PC-9 (cell line): Measurements from ENCODE around the gene ZMIZ1. TPM values are rescaled to one million over a fixed set of nuclear protein-coding genes. Genes with fewer than 3 reads are reported as not detected.

Experiments
- BruUV-seq: library from RNA; stranded (reverse); fragments of 400-500 nt; replicated peaks from 2 replicates; lab custom pipeline; 2021; lab: Mats Ljungman, UMichigan
- CTCF ChIA-PET: fragments of 300-600 bp; sonication (Branson Sonifier 250); formaldehyde crosslinking; loops from one replicate; lab custom pipeline; 2022; ENCODE audit warnings: antibody characterized with exemption; lab: Charles Lee
- POLR2A ChIA-PET: fragments of 300-600 bp; sonication (Branson Sonifier 250); formaldehyde crosslinking; loops from one replicate; lab custom pipeline; 2022; ENCODE audit warnings: antibody characterized with exemption; ENCODE audit not compliant: unreplicated experiment; lab: Charles Lee
- DNase-seq, 2 experiments: peaks; one replicate each; pipeline versions ENCODE4 v3.0.0 to v3.0.0-alpha.2; 2015 to 2022; ENCODE audit warnings: mixed read lengths in 1 of 2
- H2AFZ ChIP-seq: fragments of 200-600 bp; sonication (generic); 2 replicates; pipeline ENCODE4 v1.8.1; 2017; ENCODE audit warnings: antibody characterized with exemption
- H3F3A ChIP-seq: fragments of 200-600 bp; sonication (generic); 2 replicates; pipeline ENCODE4 v1.8.1; 2017; ENCODE audit warnings: antibody characterized with exemption, mild to moderate bottlenecking, low read depth; ENCODE audit not compliant: insufficient read depth
- H3K27ac ChIP-seq: fragments of 200-600 bp; sonication (generic); 2 replicates; pipeline ENCODE4 v1.6.1; 2016; ENCODE audit warnings: mixed run types
- H3K27me3 ChIP-seq: fragments of 200-600 bp; sonication (generic); 2 replicates; pipeline ENCODE4 v1.6.1; 2016; ENCODE audit warnings: low read depth, mixed run types; ENCODE audit not compliant: insufficient read depth
- H3K36me3 ChIP-seq: fragments of 200-600 bp; sonication (generic); 2 replicates; pipeline ENCODE4 v1.6.1; 2016; ENCODE audit warnings: low read depth, mixed run types
- H3K4me1 ChIP-seq: fragments of 200-600 bp; sonication (generic); replicated peaks from 2 replicates; pipeline ENCODE4 v1.6.1; 2016; ENCODE audit warnings: mixed run types; ENCODE audit not compliant: insufficient read depth
- H3K4me2 ChIP-seq: fragments of 200-600 bp; sonication (generic); 2 replicates; pipeline ENCODE4 v1.6.1; 2017; ENCODE audit warnings: mixed run types
- H3K4me3 ChIP-seq: fragments of 200-600 bp; sonication (generic); 2 replicates; pipeline ENCODE4 v1.6.1; 2016; ENCODE audit warnings: mixed run types
- H3K79me2 ChIP-seq: fragments of 200-600 bp; sonication (generic); 2 replicates; pipeline ENCODE4 v1.6.1; 2017; ENCODE audit warnings: low read depth, mixed run types
- H3K9me2 ChIP-seq: fragments of 200-600 bp; sonication (generic); 2 replicates; pipeline ENCODE4 v1.8.1; 2017; ENCODE audit warnings: mild to moderate bottlenecking; ENCODE audit not compliant: insufficient read depth
- H3K9me3 ChIP-seq: fragments of 200-600 bp; sonication (generic); 2 replicates; pipeline ENCODE4 v1.8.1; 2016; ENCODE audit warnings: low read depth; ENCODE audit not compliant: insufficient read depth
- H4K20me1 ChIP-seq: fragments of 200-600 bp; sonication (generic); 2 replicates; pipeline ENCODE4 v1.8.1; 2017; ENCODE audit not compliant: insufficient read depth
- EZH2 ChIP-seq: fragments of 200-600 bp; sonication (generic); IDR thresholded peaks from 2 replicates; pipeline ENCODE4 v1.8.0; 2017; ENCODE audit warnings: antibody characterized with exemption, low read depth
- intact Hi-C: fragments of 100-400 bp; cut with micrococcal nuclease; formaldehyde crosslinking; loops from one replicate; pipeline ENCODE4 v1.10.0; 2022; ENCODE audit not compliant: unreplicated experiment
- total RNA-seq: library from RNA; stranded (reverse); gene quantifications from 2 replicates; pipeline ENCODE4 v1.2.3, GENCODE V29; 2021
- TF ChIP-seq, protein P1 (sequence below): fragments of 200-600 bp; sonication (generic); conservative IDR thresholded peaks from 2 replicates; pipeline ENCODE4 v1.6.1; 2017; ENCODE audit warnings: mixed run types, antibody characterized with exemption, mild to moderate bottlenecking, moderate library complexity

Gene ZMIZ1
- total RNA-seq, 1 experiment from 2014 or later, result 47.6 TPM

DNA sequence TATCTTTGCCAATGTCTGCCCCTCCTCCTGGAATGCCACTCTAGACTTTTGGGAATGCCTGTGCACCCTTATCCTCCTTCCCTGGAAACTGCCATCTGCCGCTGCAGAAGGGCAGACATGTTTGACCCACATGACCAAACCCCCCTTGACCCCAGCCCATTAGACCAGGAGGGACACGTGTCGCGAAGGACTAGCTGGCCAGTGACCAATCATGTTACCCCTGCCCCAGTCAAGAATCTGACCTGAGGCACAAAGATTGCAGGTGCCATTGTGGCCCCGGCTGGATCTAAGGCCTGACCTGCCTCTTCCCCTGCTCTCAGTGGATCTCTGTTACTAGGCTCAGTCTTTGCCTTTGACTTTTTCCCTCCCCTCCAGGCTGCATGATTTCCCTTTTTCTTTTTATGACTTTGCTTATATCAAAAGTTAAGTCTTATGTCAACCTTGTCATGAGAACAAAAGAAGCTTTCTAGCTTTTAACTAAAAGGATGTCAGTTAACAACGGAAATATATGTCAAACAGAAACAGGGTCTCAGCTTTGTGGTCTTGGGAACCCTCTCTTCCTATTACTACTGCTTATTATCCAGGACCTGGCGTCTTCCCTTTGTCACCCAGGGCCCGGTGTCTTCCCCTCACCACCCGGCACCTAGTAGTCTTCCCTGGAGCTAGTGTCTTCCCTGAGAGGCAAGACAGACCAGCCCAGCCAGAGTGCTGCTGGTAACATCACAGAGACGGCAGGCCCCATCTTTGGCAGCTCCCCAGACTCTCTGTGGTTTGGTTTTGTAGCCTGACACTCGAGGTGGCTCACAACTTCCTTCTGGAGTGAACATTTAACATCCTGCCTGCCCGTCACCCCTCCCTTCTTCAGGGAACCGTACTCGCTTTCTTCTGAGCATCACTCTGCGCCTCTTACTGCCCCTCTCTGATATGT lies 254.1 kb downstream of the ZMIZ1 start:
- intact Hi-C loops, result no loop called here
- Histone ChIP-seq H3K27me3 (no peaks in the 10 kb centered on the region), H3F3A (peaks cover 52% of the 10 kb centered on the region; the same call in 1 of the 2 replicates), H3K79me2 (no peaks in the 10 kb centered on the region), H3K4me3 (no peak overlapping the region), H3K9me3 (no peaks in the 10 kb centered on the region; the same call in 1 of the 2 replicates), H3K9me2 (no peaks in the 10 kb centered on the region; the same call in 1 of the 2 replicates), H4K20me1 (no peaks in the 10 kb centered on the region), H2AFZ (no peak overlapping the region), H3K4me1 (peaks cover 58% of the 10 kb centered on the region), H3K36me3 (no peaks in the 10 kb centered on the region), H3K4me2 (peak overlapping the region; percentile 39; the same call in 1 of the 2 replicates), H3K27ac (peak overlapping the region; percentile 77)
- ChIA-PET POLR2A (interaction anchor here (0.7 kb wide), 1 partner anchor 24 kb away, joined by 3 read pairs; the partner anchor contains the start of gene PPIF), CTCF (no interaction called here)
- TF ChIP-seq EZH2, result no peak
- peak; percentile 45 to 75 for DNase-seq
- BruUV-seq, result no TSS peak

DNA sequence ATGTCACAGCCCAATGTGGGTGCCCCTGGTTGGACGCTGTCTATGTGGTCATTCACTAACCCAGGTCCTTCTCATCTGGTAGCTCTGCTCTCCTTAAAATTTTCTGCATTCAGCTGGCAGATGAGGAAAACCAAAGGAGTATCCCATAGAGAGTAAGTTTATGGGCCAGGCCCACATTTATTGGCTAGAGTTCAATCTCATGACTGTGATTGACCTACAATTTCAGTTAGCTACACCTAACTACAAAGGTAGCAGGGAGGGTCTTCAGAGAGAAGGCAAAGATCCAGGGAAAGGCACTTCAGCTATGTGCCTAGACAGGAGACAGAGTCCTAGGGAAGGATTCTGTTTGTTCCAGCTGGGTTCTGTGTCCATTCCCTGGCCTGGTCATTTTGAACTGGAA lies 254.8 kb downstream of the ZMIZ1 start:
- H3K4me2 ChIP-seq, result no peak overlapping the region
- H3K9me2 ChIP-seq, result no peaks in the 10 kb centered on the region; the same call in 1 of the 2 replicates
- no peaks in the 10 kb centered on the region for H3K36me3 ChIP-seq
- H3F3A ChIP-seq, result peaks cover 45% of the 10 kb centered on the region; the same call in 1 of the 2 replicates
- TF ChIP-seq EZH2, result no peak
- TF ChIP-seq, protein P1, sequence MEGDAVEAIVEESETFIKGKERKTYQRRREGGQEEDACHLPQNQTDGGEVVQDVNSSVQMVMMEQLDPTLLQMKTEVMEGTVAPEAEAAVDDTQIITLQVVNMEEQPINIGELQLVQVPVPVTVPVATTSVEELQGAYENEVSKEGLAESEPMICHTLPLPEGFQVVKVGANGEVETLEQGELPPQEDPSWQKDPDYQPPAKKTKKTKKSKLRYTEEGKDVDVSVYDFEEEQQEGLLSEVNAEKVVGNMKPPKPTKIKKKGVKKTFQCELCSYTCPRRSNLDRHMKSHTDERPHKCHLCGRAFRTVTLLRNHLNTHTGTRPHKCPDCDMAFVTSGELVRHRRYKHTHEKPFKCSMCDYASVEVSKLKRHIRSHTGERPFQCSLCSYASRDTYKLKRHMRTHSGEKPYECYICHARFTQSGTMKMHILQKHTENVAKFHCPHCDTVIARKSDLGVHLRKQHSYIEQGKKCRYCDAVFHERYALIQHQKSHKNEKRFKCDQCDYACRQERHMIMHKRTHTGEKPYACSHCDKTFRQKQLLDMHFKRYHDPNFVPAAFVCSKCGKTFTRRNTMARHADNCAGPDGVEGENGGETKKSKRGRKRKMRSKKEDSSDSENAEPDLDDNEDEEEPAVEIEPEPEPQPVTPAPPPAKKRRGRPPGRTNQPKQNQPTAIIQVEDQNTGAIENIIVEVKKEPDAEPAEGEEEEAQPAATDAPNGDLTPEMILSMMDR, result no peak
- peaks cover 57% of the 10 kb centered on the region for H3K4me1 ChIP-seq
- H4K20me1 ChIP-seq, result no peaks in the 10 kb centered on the region
- intact Hi-C loops, result no loop called here
- ChIA-PET CTCF (no interaction called here), POLR2A (no interaction called here)
- no peak overlapping the region for H2AFZ ChIP-seq
- no peaks in the 10 kb centered on the region; the same call in 1 of the 2 replicates for H3K9me3 ChIP-seq
- H3K79me2 ChIP-seq, result no peaks in the 10 kb centered on the region
- no TSS peak for BruUV-seq
- H3K4me3 ChIP-seq, result no peak overlapping the region
- DNase-seq, result no peak
- H3K27ac ChIP-seq, result peak overlapping the region; percentile 77; the same call in 1 of the 2 replicates
- no peaks in the 10 kb centered on the region for H3K27me3 ChIP-seq

DNA sequence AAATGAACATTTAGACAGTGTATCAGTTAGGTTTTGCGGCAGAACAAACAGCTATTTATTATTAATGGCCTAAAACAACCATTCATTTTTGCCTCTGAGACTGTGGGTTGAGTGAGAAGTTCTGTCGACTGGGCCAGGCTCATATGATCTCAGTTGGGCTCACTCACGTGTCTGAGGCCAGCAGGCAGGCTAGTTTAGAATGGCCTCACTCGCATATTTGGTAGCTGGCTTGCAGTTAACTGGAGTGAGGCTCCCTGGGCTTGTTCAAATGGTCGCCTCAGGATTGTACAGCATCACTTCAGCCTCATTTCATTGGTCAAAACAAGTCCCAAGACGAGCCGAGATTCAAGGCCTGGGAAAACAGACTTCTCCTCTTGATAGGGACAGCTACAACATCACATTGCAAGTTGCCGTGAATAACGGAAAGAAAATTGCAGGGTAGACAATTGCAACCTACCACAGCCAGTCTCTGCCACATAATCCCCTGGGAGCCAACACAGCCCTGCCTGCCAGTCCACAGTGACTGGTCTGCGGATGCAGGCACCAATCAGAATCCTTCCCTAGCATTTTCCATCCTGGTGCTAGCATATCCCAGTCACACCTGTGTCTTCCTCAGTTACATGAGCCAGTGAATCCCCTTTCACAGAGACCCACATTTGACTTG lies 255.4 kb downstream of the ZMIZ1 start:
- no TSS peak for BruUV-seq
- Histone ChIP-seq H3K4me1 (peaks cover 57% of the 10 kb centered on the region), H3K4me3 (no peak overlapping the region), H3K27me3 (no peaks in the 10 kb centered on the region), H3K79me2 (no peaks in the 10 kb centered on the region), H3K4me2 (no peak overlapping the region), H3F3A (peaks cover 42% of the 10 kb centered on the region; the same call in 1 of the 2 replicates), H4K20me1 (no peaks in the 10 kb centered on the region), H2AFZ (no peak overlapping the region), H3K9me3 (no peaks in the 10 kb centered on the region; the same call in 1 of the 2 replicates), H3K27ac (peak overlapping the region; percentile 77; the same call in 1 of the 2 replicates), H3K9me2 (no peaks in the 10 kb centered on the region; the same call in 1 of the 2 replicates), H3K36me3 (no peaks in the 10 kb centered on the region)
- CTCF ChIA-PET, result no interaction called here
- POLR2A ChIA-PET, result no interaction called here
- no peak for TF ChIP-seq EZH2
- TF ChIP-seq, protein P1, result no peak
- intact Hi-C loops, result no loop called here
- no peak for DNase-seq
